ENCODE data around the gene DDX51. TPM values are rescaled to one million over a fixed set of nuclear protein-coding genes. Genes with fewer than 3 reads are reported as not detected.

Gene DDX51
- total and polyA plus RNA-seq, 2 of the 13 experiments (the other 11 are each of a cell fraction or from before 2014, with no cell fraction given), result 10.1 TPM

- TF ChIP-seq, protein P1, sequence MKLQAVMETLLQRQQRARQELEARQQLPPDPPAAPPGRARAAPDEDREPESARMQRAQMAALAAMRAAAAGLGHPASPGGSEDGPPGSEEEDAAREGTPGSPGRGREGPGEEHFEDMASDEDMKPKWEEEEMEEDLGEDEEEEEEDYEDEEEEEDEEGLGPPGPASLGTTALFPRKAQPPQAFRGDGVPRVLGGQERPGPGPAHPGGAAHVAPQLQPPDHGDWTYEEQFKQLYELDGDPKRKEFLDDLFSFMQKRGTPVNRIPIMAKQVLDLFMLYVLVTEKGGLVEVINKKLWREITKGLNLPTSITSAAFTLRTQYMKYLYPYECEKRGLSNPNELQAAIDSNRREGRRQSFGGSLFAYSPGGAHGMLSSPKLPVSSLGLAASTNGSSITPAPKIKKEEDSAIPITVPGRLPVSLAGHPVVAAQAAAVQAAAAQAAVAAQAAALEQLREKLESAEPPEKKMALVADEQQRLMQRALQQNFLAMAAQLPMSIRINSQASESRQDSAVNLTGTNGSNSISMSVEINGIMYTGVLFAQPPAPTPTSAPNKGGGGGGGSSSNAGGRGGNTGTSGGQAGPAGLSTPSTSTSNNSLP (IDR thresholded peaks at IDR 0.05; ENCODE audit: low read depth, low read length), result no peak
- no peak for TF ChIP-seq HNF1A (IDR thresholded peaks at IDR 0.05; ENCODE audit: low read depth)
- TF ChIP-seq HNF1A (CRISPR knock-in tag; IDR thresholded peaks at IDR 0.05; ENCODE audit: borderline replicate concordance), result peak; percentile 75; the same call in 1 of the 2 replicates
- 0 out of 2 replicates have a peak, but pooled peaks have one; percentile 44 for TF ChIP-seq ZNF543 (CRISPR knock-in tag; IDR thresholded peaks at IDR 0.05)
- no peak for TF ChIP-seq ZNF512 (CRISPR knock-in tag; IDR thresholded peaks at IDR 0.05)
- TF ChIP-seq KLF16 (CRISPR knock-in tag; IDR thresholded peaks at IDR 0.05), result peak in 1 of 2 experiments; percentile 95; a peak in 2 of 4 replicates
- peak; percentile 72; the same call in 1 of the 2 replicates for TF ChIP-seq ZBTB2 (CRISPR knock-in tag; IDR thresholded peaks at IDR 0.05; ENCODE audit: low read depth)
- TF ChIP-seq ZNF747 (CRISPR knock-in tag; IDR thresholded peaks at IDR 0.05; ENCODE audit: borderline replicate concordance), result peak; percentile 94
- TF ChIP-seq SYNCRIP (IDR thresholded peaks at IDR 0.05; ENCODE audit: insufficient read depth, low read depth, low read length), result no peak
- TF ChIP-seq AKNA (CRISPR knock-in tag; IDR thresholded peaks at IDR 0.05; ENCODE audit: borderline replicate concordance), result no peak
- peak; percentile 61 for TF ChIP-seq REPIN1 (CRISPR knock-in tag; IDR thresholded peaks at IDR 0.05; ENCODE audit: borderline replicate concordance, low read depth)
- TF ChIP-seq MTF2 (CRISPR knock-in tag; IDR thresholded peaks at IDR 0.05; ENCODE audit: borderline replicate concordance), result no peak
- TF ChIP-seq RFXAP (CRISPR knock-in tag; IDR thresholded peaks at IDR 0.05; ENCODE audit: borderline replicate concordance), result peak; percentile 91; the same call in 1 of the 2 replicates
Observed at GRCh38 chr12:132144115-132144809, at the start of gene DDX51, which contains the start of gene NOC4L (continued).
